MM.1S (cell line): ENCODE results near the gene SEMA4B.

ENCODE experiments used
- DNase-seq: peaks from one replicate; pipeline ENCODE4 v3.0.0-alpha.2; 2015
- H2AFZ ChIP-seq: fragments of 300-600 bp; sonication (generic); 2 replicates; pipeline ENCODE4 v1.6.0; 2016; ENCODE audit warnings: antibody characterized with exemption, low read length
- H3F3A ChIP-seq: fragments of 300-600 bp; sonication (generic); 2 replicates; pipeline ENCODE4 v1.6.1; 2016; ENCODE audit warnings: mild to moderate bottlenecking, antibody characterized with exemption, low read length, moderate library complexity, mixed read lengths; ENCODE audit not compliant: insufficient read depth
- H3K27ac ChIP-seq: fragments of 300-600 bp; sonication (generic); 2 replicates; pipeline ENCODE4 v1.5.1; 2016; ENCODE audit warnings: mild to moderate bottlenecking, low read length
- H3K27me3 ChIP-seq: fragments of 300-600 bp; sonication (generic); replicated peaks from 2 replicates; pipeline ENCODE4 v1.6.0; 2016; ENCODE audit warnings: low read length; ENCODE audit not compliant: insufficient read depth
- H3K36me3 ChIP-seq: fragments of 300-600 bp; sonication (generic); replicated peaks from 2 replicates; pipeline ENCODE4 v1.6.1; 2016; ENCODE audit warnings: mild to moderate bottlenecking, low read length, mixed read lengths; ENCODE audit not compliant: insufficient read depth
- H3K4me1 ChIP-seq: fragments of 300-600 bp; sonication (generic); 2 replicates; pipeline ENCODE4 v1.6.1; 2016; ENCODE audit warnings: low read length, mixed read lengths
- H3K4me2 ChIP-seq: fragments of 300-600 bp; sonication (generic); 2 replicates; pipeline ENCODE4 v1.6.0; 2016; ENCODE audit warnings: low read depth, low read length
- H3K4me3 ChIP-seq: fragments of 300-600 bp; sonication (generic); 2 replicates; pipeline ENCODE4 v1.5.1; 2016; ENCODE audit warnings: low read length, mixed read lengths
- H3K79me2 ChIP-seq: fragments of 300-600 bp; sonication (generic); 2 replicates; pipeline ENCODE4 v1.6.1; 2016; ENCODE audit warnings: mixed run types, low read length, mixed read lengths
- H3K9ac ChIP-seq: fragments of 300-600 bp; sonication (generic); 2 replicates; pipeline ENCODE4 v1.6.1; 2016; ENCODE audit warnings: low read length, mixed read lengths
- H3K9me2 ChIP-seq: fragments of 300-600 bp; sonication (generic); replicated peaks from 2 replicates; pipeline ENCODE4 v1.6.1; 2016; ENCODE audit warnings: mild to moderate bottlenecking, low read length, mixed read lengths; ENCODE audit not compliant: insufficient read depth
- H3K9me3 ChIP-seq: fragments of 300-600 bp; sonication (generic); replicated peaks from 2 replicates; pipeline ENCODE4 v1.6.1; 2016; ENCODE audit warnings: mild to moderate bottlenecking, low read length, mixed read lengths; ENCODE audit not compliant: insufficient read depth
- H4K20me1 ChIP-seq: fragments of 300-600 bp; sonication (generic); 2 replicates; pipeline ENCODE4 v1.6.1; 2016; ENCODE audit warnings: mild to moderate bottlenecking, low read length, moderate library complexity, mixed read lengths; ENCODE audit not compliant: insufficient read depth
- CTCF ChIP-seq: fragments of 300-600 bp; sonication (generic); IDR thresholded peaks from 2 replicates; pipeline ENCODE4 v1.5.1; 2016; ENCODE audit warnings: antibody characterized with exemption, low read length, mixed read lengths
- EZH2 ChIP-seq: fragments of 300-600 bp; sonication (generic); optimal IDR thresholded peaks from 2 replicates; pipeline ENCODE3; 2017; ENCODE audit warnings: low read depth, mild to moderate bottlenecking, antibody characterized with exemption, low read length, mixed read lengths
- EZH2phosphoT487 ChIP-seq: fragments of 300-600 bp; sonication (generic); IDR thresholded peaks from 2 replicates; pipeline ENCODE4 v1.6.1; 2018; ENCODE audit warnings: antibody characterized with exemption, low read length

SEMA4B gene

GRCh38 chr15:90171623-90172022 lies 29.5 kb upstream of the SEMA4B start:
- no peaks in the 10 kb centered on the region for H3K27me3 ChIP-seq
- H3F3A ChIP-seq: no peaks in the 10 kb centered on the region
- H3K79me2 ChIP-seq: no peaks in the 10 kb centered on the region
- no peaks in the 10 kb centered on the region for H3K9me2 ChIP-seq
- no peak for DNase-seq
- no peaks in the 10 kb centered on the region for H3K36me3 ChIP-seq
- H2AFZ ChIP-seq: no peak overlapping the region
- no peak overlapping the region for H3K27ac ChIP-seq
- H3K4me3 ChIP-seq: no peak overlapping the region
- H4K20me1 ChIP-seq: no peaks in the 10 kb centered on the region
- H3K9me3 ChIP-seq: no peaks in the 10 kb centered on the region
- H3K9ac ChIP-seq: no peak overlapping the region
- no peaks in the 10 kb centered on the region for H3K4me1 ChIP-seq
- TF ChIP-seq CTCF (no peak), EZH2 (no peak), EZH2phosphoT487 (no peak)
- H3K4me2 ChIP-seq: no peak overlapping the region

GRCh38 chr15:90173372-90173771 lies 27.8 kb upstream of the SEMA4B start:
- no peak overlapping the region for H3K9ac ChIP-seq
- peaks cover 5% of the 10 kb centered on the region for H3K4me1 ChIP-seq

GRCh38 chr15:90174140-90174875 lies 26.8 kb upstream of the SEMA4B start:
- Histone ChIP-seq H3K36me3 (no peaks in the 10 kb centered on the region), H3K9ac (no peak overlapping the region), H3K4me3 (no peak overlapping the region), H3K4me2 (no peak overlapping the region), H3K9me2 (no peaks in the 10 kb centered on the region), H3K27me3 (no peaks in the 10 kb centered on the region), H2AFZ (no peak overlapping the region), H3K9me3 (no peaks in the 10 kb centered on the region), H4K20me1 (no peaks in the 10 kb centered on the region), H3K79me2 (no peaks in the 10 kb centered on the region), H3F3A (peaks cover 11% of the 10 kb centered on the region), H3K27ac (no peak overlapping the region), H3K4me1 (peaks cover 14% of the 10 kb centered on the region)
- DNase-seq: no peak
- no peak for TF ChIP-seq EZH2
- no peak for TF ChIP-seq CTCF
- TF ChIP-seq EZH2phosphoT487: no peak

More at GRCh38 chr15:90173372-90173771, 27.8 kb upstream of the SEMA4B start:
- Histone ChIP-seq H3K79me2 (no peaks in the 10 kb centered on the region), H3K9me2 (no peaks in the 10 kb centered on the region), H3K36me3 (no peaks in the 10 kb centered on the region), H3K27ac (no peak overlapping the region), H3K9me3 (no peaks in the 10 kb centered on the region), H4K20me1 (no peaks in the 10 kb centered on the region), H2AFZ (no peak overlapping the region), H3F3A (peaks cover 1% of the 10 kb centered on the region; the same call in 1 of the 2 replicates), H3K4me3 (no peak overlapping the region), H3K4me2 (no peak overlapping the region), H3K27me3 (no peaks in the 10 kb centered on the region)
- TF ChIP-seq EZH2phosphoT487 (no peak), EZH2 (no peak), CTCF (no peak)
- DNase-seq: no peak
